Right ventricle myocardium superior (tissue), 1 donor: Measurements from ENCODE around the gene RASL10B. TPM values are rescaled to one million over a fixed set of nuclear protein-coding genes. Genes with fewer than 3 reads are reported as not detected.
"Not testable (repeated sequence)": the region's sequence is repeated elsewhere in the genome, so short reads cannot be mapped to it uniquely, and the experiment has no call there.

Experiments
- ATAC-seq: fragments of 200-7000 bp; cut with Tn5 transposase; one replicate; pipeline ENCODE4 v1.9.1; 2020; ENCODE audit warnings: mild to moderate bottlenecking; ENCODE audit not compliant: poor library complexity
- DNase-seq: peaks from one replicate; pipeline ENCODE4 v3.0.0-alpha.2; 2020
- intact Hi-C: fragments of 100-400 bp; cut with DNase I; formaldehyde crosslinking; loops from one replicate; pipeline ENCODE4 v1.11.2; 2022
- long read RNA-seq: library from polyadenylated mRNA; unstranded; transcript quantifications from one replicate; pipeline ENCODE4 v2.0.0, GENCODE V29; 2021
- total RNA-seq: library from RNA; stranded (reverse); fragmentation: NEBNext Ultra II Directional; extraction: Animal tissue kit (Norgen Biotek cat#: 25700); gene quantifications from one replicate; pipeline ENCODE4 v1.2.1, GENCODE V29; 2021
- donor health status: DM: no; HTN: yes; CAD: no; lungs with severe emphysema.

The RASL10B gene
- total RNA-seq = 22.3 TPM
- long read RNA-seq, transcript RASL10B-201 (4 exons, 3,205 nt) = major isoform, 117 of 150 reads
- long read RNA-seq, partial matches to known transcripts = 31 of 150 reads
- long read RNA-seq, other reads (novel, unspliced or antisense) = 2 of 150 reads

DNA sequence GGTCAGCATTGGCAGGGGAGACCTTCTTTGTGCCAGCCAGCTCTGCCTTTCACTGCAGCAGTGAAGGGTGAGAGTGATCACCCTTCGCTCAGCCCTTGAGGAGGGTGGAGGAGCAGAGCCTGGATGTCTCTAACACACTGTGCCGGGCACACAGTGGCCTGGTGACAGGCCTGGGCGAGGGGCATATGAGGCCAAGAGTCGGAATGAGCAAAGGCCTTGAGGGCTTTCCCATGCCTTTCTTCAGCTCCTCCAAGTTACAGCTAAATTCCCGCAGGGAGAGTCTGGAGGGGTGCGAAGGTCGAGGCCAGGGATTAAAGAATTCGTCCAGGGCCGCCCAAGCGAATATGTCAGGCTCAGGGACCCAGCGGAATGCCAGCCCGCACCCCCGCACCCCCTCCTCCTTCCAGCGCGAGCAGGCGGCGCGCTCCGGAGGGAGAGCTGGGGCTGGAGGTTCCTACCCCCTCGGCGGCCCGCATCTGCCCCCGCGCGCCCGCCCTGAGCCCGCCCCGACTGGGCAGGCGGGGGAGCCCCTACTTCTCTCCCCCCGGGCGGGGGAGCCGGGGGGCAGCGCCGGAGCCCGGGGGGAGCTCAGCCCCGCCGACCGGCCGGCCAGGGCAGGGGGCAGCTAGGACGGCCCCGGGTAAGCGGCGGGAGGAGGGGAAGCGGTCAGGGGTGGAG, at the start of gene RASL10B:
Gene RASL10B (plus strand): TSS at position 401 of the 678 bp plus-strand sequence. CDS start 3,546 bp downstream, outside the sequence.
- intact Hi-C loops = no loop called here
- DNase-seq (peak; percentile 73), ATAC-seq (peak; percentile 89)

DNA sequence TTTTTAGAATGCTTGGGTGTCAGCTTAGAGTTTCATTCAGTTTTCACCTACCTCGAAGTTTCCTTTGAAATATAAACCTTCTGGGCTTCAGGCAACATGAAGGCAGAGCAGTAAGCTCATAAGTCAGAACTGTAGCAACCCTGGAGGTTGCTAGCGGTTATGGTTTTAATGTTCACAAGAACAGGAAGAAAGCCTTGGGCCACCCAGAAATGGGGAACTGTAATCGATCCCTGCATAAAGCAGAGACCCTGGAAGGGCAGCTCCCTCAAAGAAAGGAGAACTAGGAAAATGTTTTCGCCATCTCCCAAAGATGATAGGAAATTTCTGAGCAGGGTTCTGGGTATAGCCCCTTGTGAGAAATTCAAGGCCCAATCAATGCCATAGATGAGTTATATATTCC, 47.8 kb upstream of the RASL10B start:
- ATAC-seq (no peak), DNase-seq (no peak)
- intact Hi-C loops = no loop called here

- ATAC-seq = no peak
- DNase-seq = no peak
- intact Hi-C loops = no loop called here
Observed at GRCh38 chr17:35684055-35684802, 47.2 kb upstream of the RASL10B start.

GRCh38 chr17:35692512-35693210, 38.8 kb upstream of the RASL10B start:
- DNase-seq (no peak), ATAC-seq (no peak)
- intact Hi-C loops = no loop called here

DNA sequence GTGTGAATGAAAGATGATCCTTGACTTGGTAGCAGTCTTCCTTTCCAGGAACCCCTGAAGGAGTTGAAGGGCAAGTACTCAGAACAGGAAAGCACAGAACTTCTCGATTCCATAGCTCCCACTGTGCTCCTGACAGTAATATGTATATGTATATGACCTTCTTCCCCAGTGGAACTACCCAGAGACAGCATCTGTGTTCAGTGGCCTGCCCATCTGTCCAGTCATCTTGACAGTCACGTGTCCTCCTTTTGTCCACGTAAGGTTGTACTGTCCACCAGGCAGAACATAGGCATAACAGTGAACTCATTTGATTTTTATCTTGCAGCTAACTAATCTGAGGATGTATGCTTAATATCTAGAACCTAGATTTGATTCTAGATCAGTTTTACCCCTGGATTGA, 37.8 kb upstream of the RASL10B start:
- intact Hi-C loops = no loop called here
- no peak for ATAC-seq
- no peak for DNase-seq

- intact Hi-C loops = no loop called here
- ATAC-seq = peak; percentile 36
- no peak for DNase-seq
Observed at GRCh38 chr17:35694906-35695305, 36.5 kb upstream of the RASL10B start.

GRCh38 chr17:35695613-35696012, 35.8 kb upstream of the RASL10B start:
- intact Hi-C loops = no loop called here
- ATAC-seq = peak; percentile 70
- DNase-seq = no peak

GRCh38 chr17:35698800-35699199, 32.6 kb upstream of the RASL10B start:
- intact Hi-C loops = no loop called here
- ATAC-seq (no peak), DNase-seq (no peak)

GRCh38 chr17:35700150-35700549, 31.3 kb upstream of the RASL10B start:
- DNase-seq (no peak), ATAC-seq (no peak)
- intact Hi-C loops = no loop called here

GRCh38 chr17:35701491-35701890, 29.9 kb upstream of the RASL10B start:
- ATAC-seq = no peak
- intact Hi-C loops = no loop called here

GRCh38 chr17:35703308-35703707, 28.1 kb upstream of the RASL10B start:
- ATAC-seq, intact Hi-C loops: not testable (repeated sequence)

More at GRCh38 chr17:35701491-35701890, 29.9 kb upstream of the RASL10B start:
- no peak for DNase-seq

GRCh38 chr17:35705230-35705629, 26.2 kb upstream of the RASL10B start:
- DNase-seq (no peak), ATAC-seq (no peak)
- intact Hi-C loops = no loop called here

More at GRCh38 chr17:35703308-35703707, 28.1 kb upstream of the RASL10B start:
- DNase-seq = not testable (repeated sequence)

DNA sequence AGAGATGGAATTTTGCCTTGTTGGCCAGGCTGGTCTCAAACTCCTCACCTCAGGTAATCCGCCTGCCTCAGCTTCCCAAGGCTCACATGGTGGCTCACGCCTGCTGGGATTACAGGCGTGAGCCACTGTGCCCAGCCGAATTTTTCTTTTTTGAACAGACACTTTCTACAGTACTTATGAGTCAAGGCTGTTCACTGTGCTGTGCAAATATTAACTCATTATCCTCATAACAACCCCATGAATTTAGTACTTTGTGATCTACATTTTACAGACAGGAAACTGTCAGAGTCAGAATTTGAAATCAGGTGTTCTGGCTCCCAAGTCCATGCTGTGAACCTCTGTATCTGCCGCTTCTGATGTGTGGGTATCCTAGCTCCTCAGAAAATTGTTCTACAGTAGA, 25.7 kb upstream of the RASL10B start:
- ATAC-seq (no peak), DNase-seq (no peak)
- intact Hi-C loops = no loop called here

GRCh38 chr17:35708149-35708548, 23.3 kb upstream of the RASL10B start:
- ATAC-seq (no peak), DNase-seq (no peak)
- intact Hi-C loops = no loop called here

GRCh38 chr17:35708951-35709350, 22.5 kb upstream of the RASL10B start:
- intact Hi-C loops = no loop called here

GRCh38 chr17:35709874-35710273, 21.6 kb upstream of the RASL10B start:
- ATAC-seq = no peak
- intact Hi-C loops = no loop called here
- DNase-seq = no peak

More at GRCh38 chr17:35708951-35709350, 22.5 kb upstream of the RASL10B start:
- DNase-seq (no peak), ATAC-seq (no peak)

GRCh38 chr17:35710950-35711349, 20.5 kb upstream of the RASL10B start:
- intact Hi-C loops = no loop called here

GRCh38 chr17:35713069-35713728, 18.2 kb upstream of the RASL10B start:
- intact Hi-C loops = no loop called here

More at GRCh38 chr17:35710950-35711349, 20.5 kb upstream of the RASL10B start:
- no peak for DNase-seq
- ATAC-seq = no peak

DNA sequence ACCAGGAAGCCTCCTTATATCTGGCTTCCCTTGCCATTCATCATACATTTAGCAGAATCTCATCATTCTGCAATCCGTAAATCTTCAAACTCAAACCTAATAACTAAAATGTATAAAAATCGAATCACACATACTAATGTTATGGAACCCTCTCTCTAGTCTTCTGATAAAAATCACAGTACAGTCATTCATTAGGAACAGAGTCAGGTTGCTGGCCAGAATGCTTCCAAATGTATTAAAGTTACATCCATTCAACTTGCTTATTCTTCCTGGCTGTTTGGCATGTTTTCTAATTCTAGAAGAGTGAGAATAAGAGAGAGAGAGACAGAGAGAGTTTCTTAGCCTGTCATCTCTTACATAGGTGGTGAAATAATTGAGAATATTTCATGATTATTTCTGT, 16.5 kb upstream of the RASL10B start:
- DNase-seq (no peak), ATAC-seq (no peak)
- intact Hi-C loops = no loop called here

More at GRCh38 chr17:35713069-35713728, 18.2 kb upstream of the RASL10B start:
- DNase-seq = no peak
- ATAC-seq = peak; percentile 85
